Measurements from ENCODE around the gene CLSTN2. TPM values are rescaled to one million over a fixed set of nuclear protein-coding genes. Genes with fewer than 3 reads are reported as not detected.

Gene CLSTN2
- total and polyA plus RNA-seq, 4 donors, result 0.09 to 2.2 (median 0.55) TPM

- H3K27ac ChIP-seq (ENCODE audit: low read depth in 1 of 2, low read length in 2 of 2), result no peak overlapping the region
- no peaks in the 10 kb centered on the region for H3K9me3 ChIP-seq (ENCODE audit: control insufficient read depth in 4 of 4, low read length in 3 of 4)
- no peak overlapping the region for H3K9ac ChIP-seq (ENCODE audit: low read depth in 1 of 2, low read length in 2 of 2)
- peaks cover 0 to 4% (median 1%) of the 10 kb centered on the region in 4 donors for H3K27me3 ChIP-seq (ENCODE audit: control insufficient read depth in 4 of 4, insufficient read depth in 4 of 4, low read length in 3 of 4)
- no peak overlapping the region for H3K4me3 ChIP-seq (ENCODE audit: low read depth in 1 of 3, low read length in 3 of 3)
- no peak for TF ChIP-seq RAD21 (IDR thresholded peaks at IDR 0.05)
- no peak for TF ChIP-seq ATF3 (IDR thresholded peaks at IDR 0.05)
- no peak for TF ChIP-seq RXRA (IDR thresholded peaks at IDR 0.05)
- no peak for TF ChIP-seq YY1 (IDR thresholded peaks at IDR 0.05)
- TF ChIP-seq EGR1 (IDR thresholded peaks at IDR 0.05; ENCODE audit: low read depth in 2 of 2), result no peak
- no peak for TF ChIP-seq HNF4A (conservative IDR thresholded peaks at IDR 0.05)
- TF ChIP-seq JUND (IDR thresholded peaks at IDR 0.05), result no peak
- TF ChIP-seq GABPA (IDR thresholded peaks at IDR 0.05 in 1 of 2, conservative IDR thresholded peaks at IDR 0.05 in 1 of 2), result no peak
- TF ChIP-seq FOXA2 (IDR thresholded peaks at IDR 0.05), result no peak
- TF ChIP-seq MAX (IDR thresholded peaks at IDR 0.05), result no peak
- TF ChIP-seq SP1 (IDR thresholded peaks at IDR 0.05), result no peak
- TF ChIP-seq FOXA1 (IDR thresholded peaks at IDR 0.05), result no peak
- TF ChIP-seq NR2F2 (IDR thresholded peaks at IDR 0.05), result no peak
- TF ChIP-seq HNF4G (IDR thresholded peaks at IDR 0.05), result no peak
- no peak for TF ChIP-seq CTCF (IDR thresholded peaks at IDR 0.05; ENCODE audit: low read depth, low read length, missing input control)
- no peak for TF ChIP-seq REST (IDR thresholded peaks at IDR 0.05)
- peaks cover 0 to 8% (median 5%) of the 10 kb centered on the region in 4 donors for H3K4me1 ChIP-seq (ENCODE audit: control insufficient read depth in 4 of 4, insufficient read depth in 4 of 4, low read length in 3 of 4)
- no peaks in the 10 kb centered on the region for H3K36me3 ChIP-seq (ENCODE audit: control insufficient read depth in 4 of 4, insufficient read depth in 3 of 4, low read depth in 1 of 4, low read length in 3 of 4)
- 86% methylated on average over 3 of the region's 3 CpGs for WGBS
- no peak for DNase-seq (ENCODE audit: low spot score)
These were observed 153.1 kb downstream of the CLSTN2 start for GRCh38 chr3:140088058-140088457.

- no peak overlapping the region for H3K9ac ChIP-seq (ENCODE audit: low read depth in 1 of 2, low read length in 2 of 2)
- H3K9me3 ChIP-seq (ENCODE audit: control insufficient read depth in 4 of 4, low read length in 3 of 4), result no peaks in the 10 kb centered on the region
- no peak for DNase-seq (ENCODE audit: low spot score)
- no peak overlapping the region for H3K27ac ChIP-seq (ENCODE audit: low read depth in 1 of 2, low read length in 2 of 2)
- peaks cover 0 to 8% (median 5%) of the 10 kb centered on the region in 4 donors for H3K4me1 ChIP-seq (ENCODE audit: control insufficient read depth in 4 of 4, insufficient read depth in 4 of 4, low read length in 3 of 4)
- TF ChIP-seq YY1 (IDR thresholded peaks at IDR 0.05) (no peak), HNF4G (IDR thresholded peaks at IDR 0.05) (no peak), SP1 (IDR thresholded peaks at IDR 0.05) (no peak), REST (IDR thresholded peaks at IDR 0.05) (no peak), TAF1 (conservative IDR thresholded peaks at IDR 0.05) (no peak), FOXA2 (IDR thresholded peaks at IDR 0.05) (no peak), CTCF (IDR thresholded peaks at IDR 0.05; ENCODE audit: low read depth, low read length, missing input control) (no peak), HNF4A (conservative IDR thresholded peaks at IDR 0.05) (no peak)
- 74% methylated on average over 2 of the region's 2 CpGs for WGBS
- H3K36me3 ChIP-seq (ENCODE audit: control insufficient read depth in 4 of 4, insufficient read depth in 3 of 4, low read depth in 1 of 4, low read length in 3 of 4), result no peaks in the 10 kb centered on the region
- H3K4me3 ChIP-seq (ENCODE audit: low read depth in 1 of 3, low read length in 3 of 3), result no peak overlapping the region
- peaks cover 0 to 4% (median under 1%) of the 10 kb centered on the region in 4 donors for H3K27me3 ChIP-seq (ENCODE audit: control insufficient read depth in 4 of 4, insufficient read depth in 4 of 4, low read length in 3 of 4)
These were observed 153.5 kb downstream of the CLSTN2 start for GRCh38 chr3:140088513-140088912.
